Measurements from ENCODE around the gene TMTC2.

DNA sequence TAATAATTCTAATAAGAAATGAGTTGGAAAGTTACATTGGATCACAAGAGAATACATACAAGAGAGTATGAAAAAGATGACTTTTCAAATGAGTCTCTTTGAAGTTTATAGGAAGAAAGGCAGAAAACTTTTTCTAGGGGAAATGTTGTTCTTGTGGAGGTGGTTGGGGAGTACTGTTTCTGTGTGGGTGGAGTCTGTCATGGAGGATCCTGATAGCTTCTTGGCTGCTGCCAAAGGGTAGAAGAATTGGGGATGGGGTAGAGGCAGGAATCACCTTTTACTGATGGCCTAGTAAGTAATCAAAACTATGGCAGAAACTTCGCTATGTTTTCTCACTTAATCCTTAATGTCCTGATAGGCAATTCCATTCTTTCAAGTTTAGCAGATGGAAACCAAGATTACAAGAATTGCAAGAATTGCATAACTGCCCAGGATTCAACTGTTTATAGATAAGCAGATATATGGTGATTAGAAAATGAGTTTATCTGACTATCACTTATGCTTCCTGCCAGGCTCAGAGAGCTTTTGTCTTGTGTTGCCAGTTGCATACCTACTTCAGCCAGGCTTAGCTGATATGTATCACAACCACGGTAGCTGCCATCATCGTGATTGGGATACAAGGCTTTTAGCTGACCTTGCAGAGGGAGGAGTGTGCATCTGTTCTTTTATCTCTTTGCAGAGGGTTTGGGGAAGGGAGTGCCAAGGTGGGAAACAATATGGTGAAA lies 463.9 kb downstream of the TMTC2 start:
- TF ChIP-seq, protein P1, sequence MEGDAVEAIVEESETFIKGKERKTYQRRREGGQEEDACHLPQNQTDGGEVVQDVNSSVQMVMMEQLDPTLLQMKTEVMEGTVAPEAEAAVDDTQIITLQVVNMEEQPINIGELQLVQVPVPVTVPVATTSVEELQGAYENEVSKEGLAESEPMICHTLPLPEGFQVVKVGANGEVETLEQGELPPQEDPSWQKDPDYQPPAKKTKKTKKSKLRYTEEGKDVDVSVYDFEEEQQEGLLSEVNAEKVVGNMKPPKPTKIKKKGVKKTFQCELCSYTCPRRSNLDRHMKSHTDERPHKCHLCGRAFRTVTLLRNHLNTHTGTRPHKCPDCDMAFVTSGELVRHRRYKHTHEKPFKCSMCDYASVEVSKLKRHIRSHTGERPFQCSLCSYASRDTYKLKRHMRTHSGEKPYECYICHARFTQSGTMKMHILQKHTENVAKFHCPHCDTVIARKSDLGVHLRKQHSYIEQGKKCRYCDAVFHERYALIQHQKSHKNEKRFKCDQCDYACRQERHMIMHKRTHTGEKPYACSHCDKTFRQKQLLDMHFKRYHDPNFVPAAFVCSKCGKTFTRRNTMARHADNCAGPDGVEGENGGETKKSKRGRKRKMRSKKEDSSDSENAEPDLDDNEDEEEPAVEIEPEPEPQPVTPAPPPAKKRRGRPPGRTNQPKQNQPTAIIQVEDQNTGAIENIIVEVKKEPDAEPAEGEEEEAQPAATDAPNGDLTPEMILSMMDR (IDR thresholded peaks at IDR 0.05): no peak
- TF ChIP-seq EZH2 (IDR thresholded peaks at IDR 0.05; ENCODE audit: borderline replicate concordance, insufficient read depth, low read depth, low read length, poor library complexity, severe bottlenecking): no peak

Data from B cell (primary cell).